Measurements from ENCODE around the gene ZNF215.

The ZNF215 gene

DNA sequence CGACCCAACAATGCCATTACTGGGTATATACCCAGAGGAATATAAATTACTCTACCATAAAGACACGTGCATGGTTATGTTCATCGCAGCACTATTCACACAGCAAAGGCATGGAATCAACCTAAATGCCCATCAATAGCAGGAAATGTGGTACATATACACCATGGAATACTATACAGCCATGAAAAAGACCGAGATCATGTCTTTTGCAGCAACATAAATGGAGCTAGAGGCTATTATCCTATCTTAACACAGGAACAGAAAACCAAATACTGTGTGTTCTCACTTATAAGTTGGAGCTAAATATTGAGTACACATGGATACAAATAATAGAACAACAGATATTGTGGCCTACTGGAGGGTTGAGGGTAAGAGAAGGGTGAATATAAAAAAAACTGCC is 37.4 kb upstream of the ZNF215 start:
- DNase-seq (ENCODE audit: low read depth in 1 of 2, low spot score in 1 of 2): no peak
- TF ChIP-seq, protein P1, sequence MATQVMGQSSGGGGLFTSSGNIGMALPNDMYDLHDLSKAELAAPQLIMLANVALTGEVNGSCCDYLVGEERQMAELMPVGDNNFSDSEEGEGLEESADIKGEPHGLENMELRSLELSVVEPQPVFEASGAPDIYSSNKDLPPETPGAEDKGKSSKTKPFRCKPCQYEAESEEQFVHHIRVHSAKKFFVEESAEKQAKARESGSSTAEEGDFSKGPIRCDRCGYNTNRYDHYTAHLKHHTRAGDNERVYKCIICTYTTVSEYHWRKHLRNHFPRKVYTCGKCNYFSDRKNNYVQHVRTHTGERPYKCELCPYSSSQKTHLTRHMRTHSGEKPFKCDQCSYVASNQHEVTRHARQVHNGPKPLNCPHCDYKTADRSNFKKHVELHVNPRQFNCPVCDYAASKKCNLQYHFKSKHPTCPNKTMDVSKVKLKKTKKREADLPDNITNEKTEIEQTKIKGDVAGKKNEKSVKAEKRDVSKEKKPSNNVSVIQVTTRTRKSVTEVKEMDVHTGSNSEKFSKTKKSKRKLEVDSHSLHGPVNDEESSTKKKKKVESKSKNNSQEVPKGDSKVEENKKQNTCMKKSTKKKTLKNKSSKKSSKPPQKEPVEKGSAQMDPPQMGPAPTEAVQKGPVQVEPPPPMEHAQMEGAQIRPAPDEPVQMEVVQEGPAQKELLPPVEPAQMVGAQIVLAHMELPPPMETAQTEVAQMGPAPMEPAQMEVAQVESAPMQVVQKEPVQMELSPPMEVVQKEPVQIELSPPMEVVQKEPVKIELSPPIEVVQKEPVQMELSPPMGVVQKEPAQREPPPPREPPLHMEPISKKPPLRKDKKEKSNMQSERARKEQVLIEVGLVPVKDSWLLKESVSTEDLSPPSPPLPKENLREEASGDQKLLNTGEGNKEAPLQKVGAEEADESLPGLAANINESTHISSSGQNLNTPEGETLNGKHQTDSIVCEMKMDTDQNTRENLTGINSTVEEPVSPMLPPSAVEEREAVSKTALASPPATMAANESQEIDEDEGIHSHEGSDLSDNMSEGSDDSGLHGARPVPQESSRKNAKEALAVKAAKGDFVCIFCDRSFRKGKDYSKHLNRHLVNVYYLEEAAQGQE (IDR thresholded peaks at IDR 0.05; ENCODE audit: insufficient replicate concordance, low read depth): no peak
- TF ChIP-seq POLR2AphosphoS5 (IDR thresholded peaks at IDR 0.05; ENCODE audit: low read depth) (no peak), GABPA (IDR thresholded peaks at IDR 0.05; ENCODE audit: low read depth) (no peak), SPI1 (IDR thresholded peaks at IDR 0.05; ENCODE audit: borderline replicate concordance, low read depth) (no peak)
- TF ChIP-seq, protein P2, sequence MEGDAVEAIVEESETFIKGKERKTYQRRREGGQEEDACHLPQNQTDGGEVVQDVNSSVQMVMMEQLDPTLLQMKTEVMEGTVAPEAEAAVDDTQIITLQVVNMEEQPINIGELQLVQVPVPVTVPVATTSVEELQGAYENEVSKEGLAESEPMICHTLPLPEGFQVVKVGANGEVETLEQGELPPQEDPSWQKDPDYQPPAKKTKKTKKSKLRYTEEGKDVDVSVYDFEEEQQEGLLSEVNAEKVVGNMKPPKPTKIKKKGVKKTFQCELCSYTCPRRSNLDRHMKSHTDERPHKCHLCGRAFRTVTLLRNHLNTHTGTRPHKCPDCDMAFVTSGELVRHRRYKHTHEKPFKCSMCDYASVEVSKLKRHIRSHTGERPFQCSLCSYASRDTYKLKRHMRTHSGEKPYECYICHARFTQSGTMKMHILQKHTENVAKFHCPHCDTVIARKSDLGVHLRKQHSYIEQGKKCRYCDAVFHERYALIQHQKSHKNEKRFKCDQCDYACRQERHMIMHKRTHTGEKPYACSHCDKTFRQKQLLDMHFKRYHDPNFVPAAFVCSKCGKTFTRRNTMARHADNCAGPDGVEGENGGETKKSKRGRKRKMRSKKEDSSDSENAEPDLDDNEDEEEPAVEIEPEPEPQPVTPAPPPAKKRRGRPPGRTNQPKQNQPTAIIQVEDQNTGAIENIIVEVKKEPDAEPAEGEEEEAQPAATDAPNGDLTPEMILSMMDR (IDR thresholded peaks at IDR 0.05; ENCODE audit: insufficient read depth, low read length): no peak
- Histone ChIP-seq H3K4me3 (replicated peaks; ENCODE audit: insufficient read depth, low read length) (no peak overlapping the region), H3K27me3 (ENCODE audit: insufficient read depth, poor library complexity, severe bottlenecking) (no peaks in the 10 kb centered on the region), H3K27ac (replicated peaks) (no peak overlapping the region)

DNA sequence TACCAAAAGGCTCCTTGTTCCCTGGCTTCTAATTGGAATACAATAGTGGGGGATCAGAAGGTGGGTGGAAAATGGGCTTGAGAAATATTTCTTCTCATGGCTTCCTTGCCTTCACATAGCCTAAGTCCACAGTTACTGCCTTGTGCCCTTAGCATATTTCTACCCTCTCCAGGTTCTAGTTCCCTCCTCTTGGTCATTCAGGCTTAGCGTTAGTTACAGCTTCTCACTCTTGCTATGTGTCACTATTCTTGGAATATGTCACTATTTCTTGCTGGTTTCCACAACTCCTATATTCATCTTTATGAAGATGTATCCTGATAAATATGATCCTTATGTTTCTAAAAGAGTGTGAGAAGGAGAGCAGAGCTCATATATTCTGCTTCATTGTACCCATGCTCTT is 36.4 kb upstream of the ZNF215 start:
- H3K27ac ChIP-seq (replicated peaks): no peak overlapping the region
- no peaks in the 10 kb centered on the region for H3K27me3 ChIP-seq (ENCODE audit: insufficient read depth, poor library complexity, severe bottlenecking)
- DNase-seq (ENCODE audit: low read depth in 1 of 2, low spot score in 1 of 2): no peak
- no peak overlapping the region for H3K4me3 ChIP-seq (replicated peaks; ENCODE audit: insufficient read depth, low read length)
- TF ChIP-seq, protein P2 (IDR thresholded peaks at IDR 0.05; ENCODE audit: insufficient read depth, low read length): no peak
- TF ChIP-seq POLR2AphosphoS5 (IDR thresholded peaks at IDR 0.05; ENCODE audit: low read depth) (no peak), GABPA (IDR thresholded peaks at IDR 0.05; ENCODE audit: low read depth) (no peak), SPI1 (IDR thresholded peaks at IDR 0.05; ENCODE audit: borderline replicate concordance, low read depth) (no peak)
- TF ChIP-seq, protein P1 (IDR thresholded peaks at IDR 0.05; ENCODE audit: insufficient replicate concordance, low read depth): no peak

DNA sequence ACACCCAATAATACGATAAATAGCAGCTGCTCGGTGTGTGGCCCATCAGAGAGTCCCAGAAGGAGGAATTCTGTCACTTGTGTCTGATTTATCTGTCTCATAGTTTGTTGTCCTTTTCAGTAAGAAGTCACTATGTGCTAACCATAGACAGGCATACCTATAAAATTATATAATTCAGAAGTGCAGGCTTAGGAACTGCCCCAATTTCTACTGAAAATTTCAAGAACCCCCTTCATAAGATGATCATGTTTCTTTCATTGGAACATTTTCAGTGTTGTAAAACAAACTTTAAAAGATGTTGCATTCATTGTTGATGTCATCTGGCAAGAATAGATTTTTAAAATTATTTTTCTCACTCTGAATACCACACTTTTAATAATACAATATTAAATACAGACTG is 33.8 kb upstream of the ZNF215 start, which contains the start of gene OR2D2:
Gene OR2D2, minus strand, starts transcription at position 101 of the 400 bp plus-strand sequence. Its CDS starts 0 bp downstream, at position 101.
- no peaks in the 10 kb centered on the region for H3K27me3 ChIP-seq (ENCODE audit: insufficient read depth, poor library complexity, severe bottlenecking)
- H3K27ac ChIP-seq (replicated peaks): no peak within 1 kb of the TSS
- H3K4me3 ChIP-seq (replicated peaks; ENCODE audit: insufficient read depth, low read length): no peak within 1 kb of the TSS
- DNase-seq (ENCODE audit: low read depth in 1 of 2, low spot score in 1 of 2): no peak
- TF ChIP-seq, protein P2 (IDR thresholded peaks at IDR 0.05; ENCODE audit: insufficient read depth, low read length): no peak
- TF ChIP-seq SPI1 (IDR thresholded peaks at IDR 0.05; ENCODE audit: borderline replicate concordance, low read depth) (no peak), POLR2AphosphoS5 (IDR thresholded peaks at IDR 0.05; ENCODE audit: low read depth) (no peak), GABPA (IDR thresholded peaks at IDR 0.05; ENCODE audit: low read depth) (no peak)
- TF ChIP-seq, protein P1 (IDR thresholded peaks at IDR 0.05; ENCODE audit: insufficient replicate concordance, low read depth): no peak
